ENCODE measurements around the gene ADCY2. TPM values are rescaled to one million over a fixed set of nuclear protein-coding genes. Genes with fewer than 3 reads are reported as not detected.

ADCY2 gene
- total RNA-seq, 1 experiment from 2014 or later, result not detected

DNA sequence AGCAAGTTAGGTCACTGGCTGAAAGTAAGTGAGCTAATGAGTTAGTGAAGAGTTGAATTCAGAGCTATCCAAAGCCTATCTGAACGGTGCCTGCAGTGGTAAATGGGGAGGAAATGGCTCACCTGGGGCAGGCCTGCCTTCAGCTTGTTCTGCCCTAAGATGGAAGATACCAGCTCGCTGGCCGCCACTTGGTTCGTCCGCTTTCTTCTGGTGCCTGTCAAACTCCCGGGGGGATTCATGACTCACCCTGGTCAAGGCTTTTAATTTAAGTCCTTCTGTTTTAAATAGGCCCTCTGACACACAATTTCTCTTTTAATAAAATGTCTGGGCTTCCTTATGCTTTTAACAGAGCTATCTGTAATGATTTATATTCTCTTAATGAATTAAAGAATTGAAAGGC is 376.2 kb downstream of the ADCY2 start:
- no peak for DNase-seq (ENCODE audit: low read depth)
- in situ Hi-C loops (cut with HindIII; ENCODE audit: low pct_unique_long_range_greater_than_20kb, low sequenced_read_pairs), result no loop called here

DNA sequence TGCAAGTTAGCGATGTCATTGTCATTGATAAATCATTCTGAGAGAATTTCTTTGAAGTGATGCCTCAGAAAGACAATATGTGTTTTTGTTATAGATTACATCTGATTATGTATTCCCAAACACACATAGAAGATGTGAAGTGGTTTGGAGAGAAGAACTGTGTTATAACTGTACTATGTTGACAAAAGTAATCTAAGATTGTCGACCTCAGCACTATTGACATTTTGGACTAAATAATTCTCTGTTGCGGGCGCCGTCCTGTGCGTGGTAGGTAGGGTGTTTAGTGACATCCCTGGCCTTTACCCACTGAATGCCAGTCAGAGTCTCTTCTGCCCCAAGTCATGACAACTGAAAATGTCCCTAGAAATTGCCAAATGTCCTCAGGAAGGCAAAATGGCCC is 377.2 kb downstream of the ADCY2 start:
- in situ Hi-C loops (cut with HindIII; ENCODE audit: low pct_unique_long_range_greater_than_20kb, low sequenced_read_pairs), result no loop called here

DNA sequence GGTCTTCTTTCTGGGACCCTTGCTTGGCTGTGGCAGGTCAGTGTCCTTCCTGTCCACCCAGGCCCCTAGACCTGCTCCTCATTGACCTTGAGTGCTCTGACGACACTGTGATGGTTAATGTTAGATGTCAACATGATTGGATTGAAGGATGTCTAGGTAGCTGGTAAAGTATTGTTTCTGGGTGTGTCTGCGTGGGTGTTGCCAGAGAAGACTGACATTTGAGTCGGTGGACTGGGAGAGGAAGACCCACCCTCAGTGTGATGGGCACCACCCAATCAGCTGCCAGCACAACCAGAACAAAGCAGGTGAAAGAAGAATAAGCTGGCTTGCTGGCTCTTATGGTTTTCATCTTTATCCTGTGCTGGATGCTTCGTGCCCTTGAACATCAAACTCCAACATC is 380.5 kb downstream of the ADCY2 start:
- in situ Hi-C loops (cut with HindIII; ENCODE audit: low pct_unique_long_range_greater_than_20kb, low sequenced_read_pairs), result no loop called here
- DNase-seq (ENCODE audit: low read depth), result no peak

More for the DNA sequence above, 377.2 kb downstream of the ADCY2 start:
- DNase-seq (ENCODE audit: low read depth), result no peak

DNA sequence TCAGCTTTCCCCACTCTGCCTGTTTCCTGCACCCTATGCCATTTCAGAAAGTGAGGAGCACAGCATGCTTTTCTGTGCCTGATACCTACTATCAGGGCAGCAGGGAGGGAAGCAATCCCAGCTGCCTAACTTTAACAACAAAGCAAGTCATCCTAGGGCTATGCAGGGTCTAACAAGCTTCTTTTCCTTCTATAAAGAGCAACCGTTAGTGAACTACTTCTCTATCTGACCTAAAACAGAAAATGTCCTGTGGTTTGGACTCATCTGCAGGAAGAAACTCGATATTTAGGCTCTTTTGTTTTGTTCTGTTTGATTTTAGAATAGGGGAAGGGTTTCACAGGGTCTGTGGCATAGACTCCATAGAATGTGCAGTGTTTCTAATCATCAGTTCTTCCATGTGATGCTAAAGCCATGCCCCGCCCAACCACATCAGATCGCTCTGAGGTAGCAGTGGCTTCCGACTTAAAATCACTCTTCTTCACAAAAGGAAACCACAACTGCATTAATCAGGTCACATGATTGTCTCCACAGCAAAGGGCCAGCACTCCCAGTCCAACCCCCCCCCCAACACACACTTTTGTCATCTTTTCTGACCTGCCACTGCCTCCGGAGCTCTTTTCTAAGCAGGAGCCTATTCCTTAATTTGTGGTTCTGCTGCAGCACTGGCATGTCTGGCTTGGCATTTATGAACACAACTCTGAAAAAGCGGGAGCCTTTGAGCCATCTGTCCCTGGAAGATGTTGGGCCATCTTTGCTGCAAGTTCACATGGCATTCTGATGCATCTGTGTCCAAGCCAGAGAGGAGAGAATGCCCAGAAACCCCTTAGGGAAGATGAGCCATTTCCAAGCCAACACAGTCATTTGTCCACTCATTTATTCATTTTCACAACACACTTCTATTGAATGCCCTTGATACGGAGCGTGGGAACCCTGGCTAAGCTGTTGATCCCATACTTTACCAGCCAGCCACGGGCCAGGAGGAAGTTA is 383.4 kb downstream of the ADCY2 start:
- no peak for DNase-seq (ENCODE audit: low read depth)
- in situ Hi-C loops (cut with HindIII; ENCODE audit: low pct_unique_long_range_greater_than_20kb, low sequenced_read_pairs), result no loop called here

DNA sequence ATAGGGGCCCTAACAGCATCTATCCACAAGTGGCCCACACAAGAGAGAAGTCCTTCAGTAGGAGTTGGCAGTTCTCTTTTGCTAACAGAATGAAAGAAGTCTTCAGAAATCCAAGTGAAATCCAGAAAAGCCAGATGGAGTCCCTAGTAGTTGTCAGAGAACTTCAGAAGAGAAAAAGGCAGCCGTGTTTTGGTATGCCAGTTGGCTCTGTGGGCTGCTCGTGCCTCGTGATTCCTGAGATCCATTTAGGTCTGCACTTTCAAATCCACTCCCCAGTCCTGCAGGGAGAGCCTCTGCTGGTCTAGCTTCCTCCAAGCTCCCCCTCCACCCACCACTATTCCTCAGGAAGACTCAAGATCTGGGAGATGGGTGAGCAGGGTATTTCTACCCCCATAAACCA is 386.0 kb downstream of the ADCY2 start:
- in situ Hi-C loops (cut with HindIII; ENCODE audit: low pct_unique_long_range_greater_than_20kb, low sequenced_read_pairs), result no loop called here
- no peak for DNase-seq (ENCODE audit: low read depth)

DNA sequence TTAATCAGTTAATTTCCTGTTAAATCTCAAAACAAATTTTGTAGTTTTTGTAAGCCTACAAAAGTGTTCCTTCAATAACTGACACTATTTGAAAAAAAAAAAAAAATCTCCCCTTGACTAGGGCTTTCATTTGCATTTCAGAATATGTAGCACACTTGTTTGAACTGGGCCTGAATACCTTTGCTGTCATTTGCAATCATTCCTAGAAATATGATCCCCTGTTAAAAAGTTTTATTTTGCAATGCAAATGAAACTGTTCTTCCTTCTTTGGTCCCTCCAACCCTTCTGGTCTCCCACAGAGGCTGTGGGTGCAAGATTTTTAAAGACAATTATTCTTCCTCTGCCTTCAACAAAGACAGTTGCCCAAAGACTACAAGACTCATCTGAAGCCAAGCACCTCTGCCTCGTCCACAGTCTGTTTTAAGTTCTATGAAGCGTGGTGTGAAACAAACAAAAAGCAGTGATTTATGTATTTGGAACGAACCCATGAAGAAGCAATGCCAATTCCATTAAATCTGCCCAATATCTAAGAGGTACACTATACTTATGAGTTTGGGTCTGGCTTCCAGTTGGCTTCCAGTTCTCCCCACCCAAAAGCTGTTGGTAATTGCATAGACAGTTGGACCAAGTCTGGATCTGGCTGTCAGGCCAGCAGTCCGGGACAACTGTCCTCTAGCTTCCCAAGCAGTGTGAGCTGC is 388.9 kb downstream of the ADCY2 start:
- DNase-seq (ENCODE audit: low read depth), result no peak
- in situ Hi-C loops (cut with HindIII; ENCODE audit: low pct_unique_long_range_greater_than_20kb, low sequenced_read_pairs), result no loop called here

DNA sequence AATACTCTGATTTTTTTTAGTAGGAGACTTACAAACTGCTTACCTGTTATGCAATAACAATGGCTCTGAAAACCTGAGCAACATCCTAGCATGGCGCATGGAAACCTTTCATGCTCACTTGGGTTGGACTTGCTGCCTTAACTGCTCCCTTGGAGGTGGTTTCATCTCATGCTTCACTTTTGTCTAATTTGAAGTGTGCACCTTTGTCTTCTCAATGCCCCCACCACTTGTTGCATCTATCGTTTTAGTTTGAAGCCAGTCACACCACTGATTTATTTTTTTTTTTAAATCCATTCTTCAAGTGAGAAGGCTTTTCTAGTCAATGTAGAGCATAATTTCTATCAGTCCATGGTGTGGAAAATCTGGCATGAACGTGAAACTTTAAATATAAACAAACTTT is 391.8 kb downstream of the ADCY2 start:
- in situ Hi-C loops (cut with HindIII; ENCODE audit: low pct_unique_long_range_greater_than_20kb, low sequenced_read_pairs), result no loop called here
- DNase-seq (ENCODE audit: low read depth), result no peak

DNA sequence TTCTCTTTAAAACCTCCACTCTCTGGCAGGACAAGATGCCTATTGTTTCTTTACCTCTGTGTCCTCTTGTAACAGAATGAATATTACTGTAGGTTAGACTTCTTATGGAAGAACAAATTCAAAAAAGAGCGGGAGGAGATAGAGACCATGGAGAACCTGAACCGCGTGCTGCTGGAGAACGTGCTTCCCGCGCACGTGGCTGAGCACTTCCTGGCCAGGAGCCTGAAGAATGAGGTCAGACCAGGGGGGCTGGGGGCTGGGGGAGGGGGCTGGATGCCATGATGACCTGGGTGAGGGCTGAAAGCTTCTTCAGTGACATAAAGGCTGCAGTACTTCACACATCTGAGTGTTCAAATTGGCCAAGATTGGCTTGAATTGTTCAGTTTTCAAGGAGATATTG is 393.6 kb downstream of the ADCY2 start:
- DNase-seq (ENCODE audit: low read depth), result no peak
- in situ Hi-C loops (cut with HindIII; ENCODE audit: low pct_unique_long_range_greater_than_20kb, low sequenced_read_pairs), result no loop called here

DNA sequence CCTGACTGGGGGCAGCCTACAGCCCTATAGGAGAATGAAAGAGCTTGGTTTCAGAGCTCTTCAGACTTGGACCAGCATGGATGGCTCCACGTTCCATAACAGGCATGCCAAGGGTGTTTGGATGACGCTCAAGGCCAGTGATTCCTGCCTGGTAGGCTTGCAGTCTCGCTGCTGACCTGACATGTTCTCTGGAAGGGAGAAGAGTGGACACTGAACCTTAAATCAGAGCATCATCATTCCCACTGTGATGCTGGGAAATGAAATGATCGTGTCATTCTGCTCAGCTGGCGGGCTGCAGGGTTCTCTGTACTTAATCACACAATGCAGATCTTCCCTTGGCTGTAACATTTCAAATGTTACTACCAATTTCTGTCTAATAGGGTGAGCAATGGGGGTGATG is 398.0 kb downstream of the ADCY2 start:
- in situ Hi-C loops (cut with HindIII; ENCODE audit: low pct_unique_long_range_greater_than_20kb, low sequenced_read_pairs), result no loop called here
- DNase-seq (ENCODE audit: low read depth), result no peak

DNA sequence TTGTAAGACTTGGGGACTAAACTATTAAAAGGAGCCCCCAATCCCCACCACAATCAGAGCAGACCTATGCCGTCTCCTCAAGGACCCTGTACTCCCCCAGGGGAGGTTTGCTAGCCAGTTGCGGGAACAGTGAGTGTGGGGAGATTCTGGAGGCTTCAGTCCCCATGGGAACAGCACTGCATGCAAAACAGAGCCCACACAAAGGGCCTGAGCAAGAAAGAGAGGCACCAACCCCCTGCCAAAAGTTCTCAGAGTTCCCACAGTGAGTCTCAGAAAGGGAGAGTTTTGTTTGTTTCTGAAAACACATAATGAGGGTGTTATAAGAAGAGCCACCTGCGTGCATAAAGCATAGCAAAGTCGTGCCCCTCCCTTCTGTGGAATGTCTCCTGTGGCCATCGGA is 398.4 kb downstream of the ADCY2 start:
- in situ Hi-C loops (cut with HindIII; ENCODE audit: low pct_unique_long_range_greater_than_20kb, low sequenced_read_pairs), result no loop called here
- no peak for DNase-seq (ENCODE audit: low read depth)

DNA sequence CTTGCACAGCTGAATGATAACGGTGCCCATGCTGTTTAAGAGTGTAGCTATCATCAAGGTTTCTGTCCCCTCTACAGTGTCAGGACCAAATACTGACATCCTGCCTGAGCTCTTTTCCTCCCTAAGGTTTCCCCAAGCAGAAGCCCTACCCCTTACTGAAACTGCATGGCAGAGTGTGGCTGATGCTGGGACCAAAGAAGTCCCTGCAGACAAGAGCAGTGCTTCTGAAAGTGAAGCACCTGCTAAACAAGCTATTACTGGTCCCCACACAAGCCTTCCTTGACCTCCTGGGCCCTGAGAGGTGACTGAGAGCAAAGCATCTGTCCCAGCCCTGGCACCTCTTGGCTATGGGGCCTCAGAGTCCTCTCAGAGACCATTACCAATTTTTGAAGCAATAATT is 398.9 kb downstream of the ADCY2 start:
- in situ Hi-C loops (cut with HindIII; ENCODE audit: low pct_unique_long_range_greater_than_20kb, low sequenced_read_pairs), result no loop called here
- no peak for DNase-seq (ENCODE audit: low read depth)

DNA sequence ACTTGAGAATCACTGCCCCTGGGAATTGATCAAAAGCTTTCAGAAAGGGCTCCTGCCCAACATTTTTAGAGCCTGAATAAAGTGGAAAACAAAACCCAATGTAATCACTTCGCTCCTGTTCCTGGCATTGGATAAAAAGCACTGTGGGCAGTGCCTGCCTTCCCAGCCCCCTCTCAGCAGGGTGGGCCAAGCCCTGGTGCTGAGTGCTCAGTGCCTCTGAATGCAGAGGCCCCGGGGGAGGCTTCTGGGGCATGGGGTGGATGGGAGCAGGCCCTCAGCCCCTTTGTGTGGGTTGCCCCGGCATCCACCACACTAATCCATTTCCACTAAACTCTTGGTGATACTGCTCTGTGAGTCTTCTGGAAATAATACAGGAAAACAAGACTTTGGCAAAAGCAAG is 399.4 kb downstream of the ADCY2 start:
- in situ Hi-C loops (cut with HindIII; ENCODE audit: low pct_unique_long_range_greater_than_20kb, low sequenced_read_pairs), result no loop called here
- DNase-seq (ENCODE audit: low read depth), result no peak

DNA sequence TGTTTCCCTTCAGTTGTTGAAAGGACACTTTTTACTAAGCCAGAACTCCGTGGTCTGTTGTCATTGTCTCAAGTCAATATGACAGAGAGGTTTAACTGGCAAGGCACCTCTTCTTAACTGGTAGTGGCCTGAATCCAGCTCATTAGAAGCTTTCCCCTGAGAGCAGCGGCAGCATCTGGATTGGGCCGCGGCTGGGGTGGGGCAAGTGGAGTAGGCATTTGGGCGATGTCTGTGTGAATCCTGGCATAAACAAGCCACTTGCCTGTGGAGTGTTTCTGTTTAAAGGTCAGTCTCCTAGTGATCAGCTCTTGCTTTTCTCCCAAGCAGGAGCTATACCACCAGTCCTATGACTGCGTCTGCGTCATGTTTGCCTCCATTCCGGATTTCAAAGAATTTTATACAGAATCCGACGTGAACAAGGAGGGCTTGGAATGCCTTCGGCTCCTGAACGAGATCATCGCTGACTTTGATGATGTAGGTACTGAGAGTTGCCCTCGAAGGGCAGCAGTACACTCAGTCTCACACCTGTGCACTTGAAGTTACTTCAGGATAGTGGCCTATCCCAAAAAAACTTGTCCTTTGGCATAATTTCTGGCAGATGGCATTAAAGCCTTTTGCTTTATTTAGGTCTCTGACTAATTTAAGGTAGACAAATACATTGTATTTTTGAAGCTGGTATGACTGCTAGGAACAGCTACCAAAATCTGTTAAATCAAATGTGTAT is 406.1 kb downstream of the ADCY2 start:
- DNase-seq (ENCODE audit: low read depth), result no peak
- in situ Hi-C loops (cut with HindIII; ENCODE audit: low pct_unique_long_range_greater_than_20kb, low sequenced_read_pairs), result no loop called here

DNA sequence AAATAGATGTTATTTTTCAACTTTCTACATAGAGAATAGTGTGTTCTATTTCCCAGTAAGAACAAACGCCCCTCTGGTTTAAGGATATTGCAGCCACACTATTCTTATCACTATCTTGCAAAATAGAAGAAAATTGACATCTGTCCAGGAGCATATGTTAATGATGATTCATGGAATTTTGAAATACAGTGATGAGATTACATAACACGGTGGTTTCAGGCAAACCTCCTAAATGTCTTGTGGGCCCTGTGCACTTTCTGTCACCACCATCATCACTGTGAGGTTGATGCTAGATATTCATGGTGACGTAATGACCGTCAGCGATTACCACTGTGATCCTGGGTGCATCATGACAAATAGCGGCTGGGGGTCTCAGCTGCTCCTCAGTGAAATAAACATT is 406.9 kb downstream of the ADCY2 start:
- in situ Hi-C loops (cut with HindIII; ENCODE audit: low pct_unique_long_range_greater_than_20kb, low sequenced_read_pairs), result no loop called here
- DNase-seq (ENCODE audit: low read depth), result no peak

DNA sequence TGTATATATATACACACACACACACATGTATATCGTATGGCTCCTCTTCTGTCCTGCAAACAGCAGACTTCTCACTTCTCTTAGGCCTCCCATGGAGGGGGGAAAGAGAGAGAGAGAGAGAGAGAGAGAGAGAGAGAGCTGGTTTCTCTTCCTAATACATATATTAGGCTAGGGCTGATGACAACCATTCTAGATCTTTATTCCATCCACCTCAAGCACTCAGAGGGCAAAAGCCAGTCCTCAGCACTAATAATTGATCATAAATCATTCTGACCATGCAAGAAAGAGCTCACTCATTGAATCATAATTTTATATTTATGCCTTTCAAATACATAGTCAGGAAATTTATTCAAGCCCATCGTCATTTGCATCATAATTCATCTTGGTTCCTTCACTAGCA is 408.0 kb downstream of the ADCY2 start:
- in situ Hi-C loops (cut with HindIII; ENCODE audit: low pct_unique_long_range_greater_than_20kb, low sequenced_read_pairs), result no loop called here
- DNase-seq (ENCODE audit: low read depth), result no peak

DNA sequence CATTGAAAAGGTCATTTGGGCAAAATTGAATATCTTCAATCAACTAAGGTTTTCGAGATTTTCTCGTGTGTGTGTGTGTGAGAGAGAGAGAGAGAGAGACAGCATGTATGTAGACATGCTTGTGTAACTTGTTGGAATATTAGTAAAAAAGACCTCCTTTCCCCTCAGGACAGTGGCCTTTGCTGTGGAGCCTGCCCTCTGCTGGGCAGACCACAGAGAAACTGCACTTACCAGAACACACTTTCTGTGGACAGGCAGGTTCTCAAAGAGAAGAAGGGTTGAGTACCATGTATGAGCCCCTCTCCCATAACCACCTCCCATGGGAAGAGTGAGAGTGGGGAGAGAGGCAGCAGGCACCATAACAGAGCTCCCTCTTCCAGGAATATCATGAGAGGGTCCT is 409.4 kb downstream of the ADCY2 start:
- in situ Hi-C loops (cut with HindIII; ENCODE audit: low pct_unique_long_range_greater_than_20kb, low sequenced_read_pairs), result no loop called here
- no peak for DNase-seq (ENCODE audit: low read depth)

DNA sequence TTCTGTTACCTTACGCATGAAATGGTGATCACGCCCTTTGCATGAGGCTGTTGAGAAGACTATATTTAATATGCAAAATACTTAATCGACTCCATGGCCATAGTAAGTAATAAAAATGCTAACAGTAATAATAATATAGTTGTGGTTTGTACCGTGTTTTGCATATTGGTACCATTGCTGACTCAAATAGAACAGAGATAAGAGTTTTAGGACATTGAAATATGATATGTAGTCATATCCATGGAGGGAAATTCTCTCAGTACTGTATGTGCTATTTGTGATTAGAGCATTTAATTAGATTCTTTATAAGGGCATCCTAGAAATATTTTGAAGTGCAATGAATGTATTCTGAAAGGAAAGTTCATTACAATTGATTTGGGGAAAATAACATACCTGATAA is 413.1 kb downstream of the ADCY2 start:
- DNase-seq (ENCODE audit: low read depth), result no peak
- in situ Hi-C loops (cut with HindIII; ENCODE audit: low pct_unique_long_range_greater_than_20kb, low sequenced_read_pairs), result no loop called here

DNA sequence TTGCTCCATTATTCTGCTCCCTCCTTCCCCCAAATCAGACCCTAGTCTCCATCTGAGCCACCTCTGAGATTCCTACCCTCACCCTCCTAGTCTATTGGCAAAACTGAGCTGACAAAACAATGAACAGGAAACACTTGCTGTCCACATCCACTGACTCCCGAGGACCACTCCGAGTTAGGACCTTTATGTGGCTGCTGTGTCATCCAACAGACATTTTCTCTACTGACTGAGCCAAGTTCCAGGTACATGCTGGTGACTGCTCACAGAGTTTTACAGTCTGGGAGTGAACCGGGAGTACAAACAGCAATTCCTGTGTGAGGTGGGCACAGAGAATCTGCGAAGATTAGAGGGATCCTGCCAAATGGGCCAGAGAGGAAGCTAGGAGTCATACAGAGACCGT is 415.8 kb downstream of the ADCY2 start:
- DNase-seq (ENCODE audit: low read depth), result no peak
- in situ Hi-C loops (cut with HindIII; ENCODE audit: low pct_unique_long_range_greater_than_20kb, low sequenced_read_pairs), result no loop called here

DNA sequence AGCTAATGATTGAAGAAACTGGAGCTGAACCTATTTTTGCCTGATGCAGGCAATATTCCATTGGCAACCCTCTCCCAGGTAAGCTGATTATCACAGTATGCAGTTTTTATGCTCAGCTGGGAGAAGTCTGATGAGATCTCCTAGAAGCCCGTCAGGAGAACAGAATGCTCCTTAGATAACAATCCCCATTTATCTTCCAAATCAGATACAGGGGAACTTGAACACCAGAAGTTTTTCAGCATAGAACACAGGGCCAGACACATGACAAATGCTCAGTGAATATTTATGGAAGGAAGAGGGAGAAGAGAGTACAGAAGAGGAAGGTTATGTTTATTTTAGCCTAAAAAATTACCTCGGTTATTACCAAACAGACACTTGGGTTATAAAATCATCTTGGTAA is 417.1 kb downstream of the ADCY2 start:
- no peak for DNase-seq (ENCODE audit: low read depth)
- in situ Hi-C loops (cut with HindIII; ENCODE audit: low pct_unique_long_range_greater_than_20kb, low sequenced_read_pairs), result no loop called here

Measured in Caki2 (cell line).